OCI-LY3 (cell line): ENCODE data around the gene KAZN.

Source experiments
- H2AFZ ChIP-seq: fragments of 200-600, 300-600 bp; shearing (Covaris generic); 2 replicates; pipeline ENCODE4 v1.6.0; 2014; ENCODE audit warnings: antibody characterized with exemption, low read depth, low read length
- H3K27ac ChIP-seq: fragments of 200-600, 300-600 bp; sonication (generic); 2 replicates; pipeline ENCODE4 v1.5.1; 2014; ENCODE audit warnings: mild to moderate bottlenecking, low read length, moderate library complexity, mixed read lengths
- H3K27me3 ChIP-seq: fragments of 200-600, 300-600 bp; sonication (generic); 2 replicates; pipeline ENCODE4 v1.6.1; 2014; ENCODE audit warnings: low read depth, low read length, mixed read lengths
- H3K36me3 ChIP-seq: fragments of 200-600, 300-600 bp; sonication (generic); replicated peaks from 2 replicates; pipeline ENCODE3; 2014; ENCODE audit warnings: low read depth, low read length, mixed read lengths
- H3K4me1 ChIP-seq: fragments of 300-600, 200-600 bp; sonication (generic); 2 replicates; pipeline ENCODE4 v1.6.1; 2014; ENCODE audit warnings: low read length, mixed read lengths
- H3K4me2 ChIP-seq: fragments of 200-600, 300-600 bp; sonication (generic); 2 replicates; pipeline ENCODE4 v1.6.1; 2014; ENCODE audit warnings: low read length, mixed read lengths
- H3K4me3 ChIP-seq: fragments of 300-600, 200-600 bp; sonication (generic); 2 replicates; pipeline ENCODE4 v1.5.1; 2014; ENCODE audit warnings: antibody characterized with exemption, mild to moderate bottlenecking, low read length, moderate library complexity
- H3K79me2 ChIP-seq: fragments of 300-600, 200-600 bp; shearing (Covaris generic); 2 replicates; pipeline ENCODE4 v1.6.1; 2014; ENCODE audit warnings: mild to moderate bottlenecking, low read length, mixed read lengths
- H3K9ac ChIP-seq: fragments of 300-600, 200-600 bp; shearing (Covaris generic); 2 replicates; pipeline ENCODE4 v1.6.0; 2014; ENCODE audit warnings: mild to moderate bottlenecking, low read length, moderate library complexity
- H3K9me3 ChIP-seq: fragments of 200-600, 300-600 bp; shearing (Covaris generic); 2 replicates; pipeline ENCODE4 v1.6.1; 2014; ENCODE audit warnings: low read length, mixed read lengths; ENCODE audit not compliant: insufficient read depth
- H4K20me1 ChIP-seq: fragments of 200-600, 300-600 bp; sonication (generic); 2 replicates; pipeline ENCODE4 v1.6.1; 2016; ENCODE audit warnings: low read length, mixed read lengths; ENCODE audit not compliant: insufficient read depth
- EZH2phosphoT487 ChIP-seq: fragments of 200-600 bp; shearing (Covaris generic); IDR thresholded peaks from 2 replicates; pipeline ENCODE4 v1.6.1; 2018; ENCODE audit warnings: antibody characterized with exemption, mixed run types, low read depth
- TF ChIP-seq, protein P1 (sequence below): fragments of 200-600, 300-600 bp; sonication (generic); IDR thresholded peaks from 2 replicates; pipeline ENCODE4 v1.5.1; 2014; ENCODE audit warnings: antibody characterized with exemption, low read length, low read depth

The KAZN gene

GRCh38 chr1:14878951-14879350, 280.5 kb downstream of the KAZN start:
- H2AFZ ChIP-seq, result no peak overlapping the region
- TF ChIP-seq EZH2phosphoT487, result no peak
- TF ChIP-seq, protein P1, sequence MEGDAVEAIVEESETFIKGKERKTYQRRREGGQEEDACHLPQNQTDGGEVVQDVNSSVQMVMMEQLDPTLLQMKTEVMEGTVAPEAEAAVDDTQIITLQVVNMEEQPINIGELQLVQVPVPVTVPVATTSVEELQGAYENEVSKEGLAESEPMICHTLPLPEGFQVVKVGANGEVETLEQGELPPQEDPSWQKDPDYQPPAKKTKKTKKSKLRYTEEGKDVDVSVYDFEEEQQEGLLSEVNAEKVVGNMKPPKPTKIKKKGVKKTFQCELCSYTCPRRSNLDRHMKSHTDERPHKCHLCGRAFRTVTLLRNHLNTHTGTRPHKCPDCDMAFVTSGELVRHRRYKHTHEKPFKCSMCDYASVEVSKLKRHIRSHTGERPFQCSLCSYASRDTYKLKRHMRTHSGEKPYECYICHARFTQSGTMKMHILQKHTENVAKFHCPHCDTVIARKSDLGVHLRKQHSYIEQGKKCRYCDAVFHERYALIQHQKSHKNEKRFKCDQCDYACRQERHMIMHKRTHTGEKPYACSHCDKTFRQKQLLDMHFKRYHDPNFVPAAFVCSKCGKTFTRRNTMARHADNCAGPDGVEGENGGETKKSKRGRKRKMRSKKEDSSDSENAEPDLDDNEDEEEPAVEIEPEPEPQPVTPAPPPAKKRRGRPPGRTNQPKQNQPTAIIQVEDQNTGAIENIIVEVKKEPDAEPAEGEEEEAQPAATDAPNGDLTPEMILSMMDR, result no peak
- no peak overlapping the region for H3K27ac ChIP-seq
- H3K4me3 ChIP-seq, result no peak overlapping the region
- H3K27me3 ChIP-seq, result no peaks in the 10 kb centered on the region
- H3K79me2 ChIP-seq, result no peaks in the 10 kb centered on the region
- H3K4me1 ChIP-seq, result peaks cover 7% of the 10 kb centered on the region
- no peaks in the 10 kb centered on the region for H3K36me3 ChIP-seq
- H4K20me1 ChIP-seq, result no peaks in the 10 kb centered on the region
- H3K9ac ChIP-seq, result no peak overlapping the region
- H3K4me2 ChIP-seq, result no peak overlapping the region
- H3K9me3 ChIP-seq, result no peaks in the 10 kb centered on the region

GRCh38 chr1:14880456-14881316, 282.2 kb downstream of the KAZN start:
- no peak overlapping the region for H3K27ac ChIP-seq
- H4K20me1 ChIP-seq, result no peaks in the 10 kb centered on the region
- no peaks in the 10 kb centered on the region for H3K9me3 ChIP-seq
- no peak overlapping the region for H3K9ac ChIP-seq
- H3K4me2 ChIP-seq, result no peak overlapping the region
- no peaks in the 10 kb centered on the region for H3K79me2 ChIP-seq
- no peaks in the 10 kb centered on the region for H3K27me3 ChIP-seq
- TF ChIP-seq EZH2phosphoT487, result no peak
- TF ChIP-seq, protein P1, result no peak
- H2AFZ ChIP-seq, result no peak overlapping the region
- peaks cover 7% of the 10 kb centered on the region for H3K4me1 ChIP-seq
- no peak overlapping the region for H3K4me3 ChIP-seq
- H3K36me3 ChIP-seq, result no peaks in the 10 kb centered on the region

GRCh38 chr1:14881775-14882672, 283.5 kb downstream of the KAZN start:
- Histone ChIP-seq H3K4me3 (no peak overlapping the region), H3K9ac (no peak overlapping the region), H3K27ac (no peak overlapping the region), H3K4me1 (peaks cover 7% of the 10 kb centered on the region), H4K20me1 (no peaks in the 10 kb centered on the region), H3K27me3 (no peaks in the 10 kb centered on the region), H3K9me3 (no peaks in the 10 kb centered on the region), H3K79me2 (no peaks in the 10 kb centered on the region), H2AFZ (no peak overlapping the region), H3K36me3 (no peaks in the 10 kb centered on the region), H3K4me2 (no peak overlapping the region; the same call in 1 of the 2 replicates)
- TF ChIP-seq, protein P1, result no peak
- TF ChIP-seq EZH2phosphoT487, result no peak

- no peak overlapping the region for H3K9ac ChIP-seq
- no peak overlapping the region for H2AFZ ChIP-seq
- H3K79me2 ChIP-seq, result no peaks in the 10 kb centered on the region
- H3K4me1 ChIP-seq, result peaks cover 7% of the 10 kb centered on the region
- H3K36me3 ChIP-seq, result no peaks in the 10 kb centered on the region
- H3K27ac ChIP-seq, result no peak overlapping the region
- H3K27me3 ChIP-seq, result no peaks in the 10 kb centered on the region
- no peaks in the 10 kb centered on the region for H4K20me1 ChIP-seq
- TF ChIP-seq EZH2phosphoT487, result no peak
- TF ChIP-seq, protein P1, result no peak
- H3K9me3 ChIP-seq, result no peaks in the 10 kb centered on the region
- no peak overlapping the region for H3K4me2 ChIP-seq
- H3K4me3 ChIP-seq, result no peak overlapping the region
Measured at GRCh38 chr1:14884614-14885175, 286.2 kb downstream of the KAZN start.
